ENCODE results near the gene PRMT2.

The PRMT2 gene

GRCh38 chr21:46635324-46636180 is at the start of gene PRMT2:
PRMT2 (plus strand) TSS chr21:46635674; CDS start chr21:46636952, 1,278 bp downstream.
- H3K27ac Mint-ChIP-seq: peak within 1 kb of the TSS; percentile 92
- peaks cover 56% of the 10 kb centered on the region for H3K4me1 Mint-ChIP-seq (ENCODE audit: low read depth)
- H3K9me3 Mint-ChIP-seq: no peaks in the 10 kb centered on the region
- peaks cover 25% of the 10 kb centered on the region for H3K36me3 Mint-ChIP-seq (ENCODE audit: low read depth)
- DNase-seq (ENCODE audit: low spot score): peak; percentile 98
- H3K4me3 Mint-ChIP-seq: peak within 1 kb of the TSS; percentile 93
- no peaks in the 10 kb centered on the region for H3K27me3 Mint-ChIP-seq (ENCODE audit: low read depth)

GRCh38 chr21:46594276-46594675 is 41.2 kb upstream of the PRMT2 start:
- Mint-ChIP-seq H3K4me1 (ENCODE audit: low read depth) (no peaks in the 10 kb centered on the region), H3K27me3 (ENCODE audit: low read depth) (peaks cover 7% of the 10 kb centered on the region), H3K4me3 (no peak overlapping the region), H3K27ac (no peak overlapping the region), H3K36me3 (ENCODE audit: low read depth) (no peaks in the 10 kb centered on the region), H3K9me3 (peaks cover 26% of the 10 kb centered on the region)
- DNase-seq (ENCODE audit: low spot score): no peak

- DNase-seq (ENCODE audit: low spot score): no peak
- H3K9me3 Mint-ChIP-seq: peaks cover 11% of the 10 kb centered on the region
- no peaks in the 10 kb centered on the region for H3K27me3 Mint-ChIP-seq (ENCODE audit: low read depth)
- no peaks in the 10 kb centered on the region for H3K4me1 Mint-ChIP-seq (ENCODE audit: low read depth)
- no peak overlapping the region for H3K4me3 Mint-ChIP-seq
- no peak overlapping the region for H3K27ac Mint-ChIP-seq
- H3K36me3 Mint-ChIP-seq (ENCODE audit: low read depth): no peaks in the 10 kb centered on the region
Observed at GRCh38 chr21:46596201-46596600, 39.3 kb upstream of the PRMT2 start.

- peaks cover 4% of the 10 kb centered on the region for H3K9me3 Mint-ChIP-seq
- no peak for DNase-seq (ENCODE audit: low spot score)
- H3K4me3 Mint-ChIP-seq: no peak overlapping the region
- no peaks in the 10 kb centered on the region for H3K27me3 Mint-ChIP-seq (ENCODE audit: low read depth)
- no peaks in the 10 kb centered on the region for H3K36me3 Mint-ChIP-seq (ENCODE audit: low read depth)
- H3K27ac Mint-ChIP-seq: no peak overlapping the region
- no peaks in the 10 kb centered on the region for H3K4me1 Mint-ChIP-seq (ENCODE audit: low read depth)
Observed at GRCh38 chr21:46597031-46597430, 38.4 kb upstream of the PRMT2 start.

GRCh38 chr21:46597896-46598343 is 37.6 kb upstream of the PRMT2 start:
- Mint-ChIP-seq H3K27ac (no peak overlapping the region), H3K27me3 (ENCODE audit: low read depth) (no peaks in the 10 kb centered on the region), H3K36me3 (ENCODE audit: low read depth) (no peaks in the 10 kb centered on the region), H3K4me1 (ENCODE audit: low read depth) (no peaks in the 10 kb centered on the region), H3K9me3 (peaks cover 4% of the 10 kb centered on the region), H3K4me3 (no peak overlapping the region)
- DNase-seq (ENCODE audit: low spot score): no peak

- DNase-seq (ENCODE audit: low spot score): no peak
- H3K27me3 Mint-ChIP-seq (ENCODE audit: low read depth): peaks cover 2% of the 10 kb centered on the region
- H3K27ac Mint-ChIP-seq: no peak overlapping the region
- no peaks in the 10 kb centered on the region for H3K36me3 Mint-ChIP-seq (ENCODE audit: low read depth)
- no peak overlapping the region for H3K4me3 Mint-ChIP-seq
- H3K9me3 Mint-ChIP-seq: peaks cover under 1% of the 10 kb centered on the region
- no peaks in the 10 kb centered on the region for H3K4me1 Mint-ChIP-seq (ENCODE audit: low read depth)
Observed at GRCh38 chr21:46598581-46599572, 36.6 kb upstream of the PRMT2 start.

- Mint-ChIP-seq H3K36me3 (ENCODE audit: low read depth) (no peaks in the 10 kb centered on the region), H3K9me3 (no peaks in the 10 kb centered on the region), H3K4me3 (no peak overlapping the region), H3K27ac (no peak overlapping the region), H3K27me3 (ENCODE audit: low read depth) (peaks cover 2% of the 10 kb centered on the region), H3K4me1 (ENCODE audit: low read depth) (peaks cover 6% of the 10 kb centered on the region)
- no peak for DNase-seq (ENCODE audit: low spot score)
Observed at GRCh38 chr21:46600305-46600704, 35.2 kb upstream of the PRMT2 start.

- no peak for DNase-seq (ENCODE audit: low spot score)
- peaks cover 10% of the 10 kb centered on the region for H3K4me1 Mint-ChIP-seq (ENCODE audit: low read depth)
- no peaks in the 10 kb centered on the region for H3K9me3 Mint-ChIP-seq
- peaks cover 2% of the 10 kb centered on the region for H3K27me3 Mint-ChIP-seq (ENCODE audit: low read depth)
- no peaks in the 10 kb centered on the region for H3K36me3 Mint-ChIP-seq (ENCODE audit: low read depth)
- no peak overlapping the region for H3K27ac Mint-ChIP-seq
- no peak overlapping the region for H3K4me3 Mint-ChIP-seq
Observed at GRCh38 chr21:46600978-46601377, 34.5 kb upstream of the PRMT2 start.

- no peak for DNase-seq (ENCODE audit: low spot score)
- peaks cover 18% of the 10 kb centered on the region for H3K4me1 Mint-ChIP-seq (ENCODE audit: low read depth)
- H3K4me3 Mint-ChIP-seq: no peak overlapping the region
- H3K9me3 Mint-ChIP-seq: no peaks in the 10 kb centered on the region
- H3K27me3 Mint-ChIP-seq (ENCODE audit: low read depth): peaks cover 2% of the 10 kb centered on the region
- no peak overlapping the region for H3K27ac Mint-ChIP-seq
- no peaks in the 10 kb centered on the region for H3K36me3 Mint-ChIP-seq (ENCODE audit: low read depth)
Observed at GRCh38 chr21:46603228-46603627, 32.2 kb upstream of the PRMT2 start.

- Mint-ChIP-seq H3K4me1 (ENCODE audit: low read depth) (peaks cover 18% of the 10 kb centered on the region), H3K36me3 (ENCODE audit: low read depth) (no peaks in the 10 kb centered on the region), H3K27me3 (ENCODE audit: low read depth) (peaks cover 2% of the 10 kb centered on the region), H3K27ac (no peak overlapping the region), H3K4me3 (no peak overlapping the region), H3K9me3 (no peaks in the 10 kb centered on the region)
- DNase-seq (ENCODE audit: low spot score): no peak
Observed at GRCh38 chr21:46604329-46604974, 31.0 kb upstream of the PRMT2 start.

- Mint-ChIP-seq H3K27me3 (ENCODE audit: low read depth) (peaks cover 2% of the 10 kb centered on the region), H3K9me3 (no peaks in the 10 kb centered on the region), H3K4me1 (ENCODE audit: low read depth) (peaks cover 18% of the 10 kb centered on the region), H3K36me3 (ENCODE audit: low read depth) (no peaks in the 10 kb centered on the region), H3K27ac (peak within 1 kb of the TSS; percentile 43), H3K4me3 (peak within 1 kb of the TSS; percentile 61)
- no peak for DNase-seq (ENCODE audit: low spot score)
Observed at GRCh38 chr21:46604975-46605766, 30.3 kb upstream of the PRMT2 start, which contains the start of gene S100B. S100B (minus strand) TSS chr21:46605082; CDS start chr21:46602415, 2,667 bp downstream.

GRCh38 chr21:46605767-46606426 is 29.6 kb upstream of the PRMT2 start:
- Mint-ChIP-seq H3K27ac (peak overlapping the region; percentile 78), H3K9me3 (no peaks in the 10 kb centered on the region), H3K4me1 (ENCODE audit: low read depth) (peaks cover 18% of the 10 kb centered on the region), H3K36me3 (ENCODE audit: low read depth) (no peaks in the 10 kb centered on the region), H3K4me3 (peak overlapping the region; percentile 61), H3K27me3 (ENCODE audit: low read depth) (peaks cover 2% of the 10 kb centered on the region)
- peak; percentile 22 for DNase-seq (ENCODE audit: low spot score)
